Lung microvascular endothelial cell (primary cell): ENCODE measurements around the gene TGM1. TPM values are rescaled to one million over a fixed set of nuclear protein-coding genes. Genes with fewer than 3 reads are reported as not detected.
"Not testable (repeated sequence)": the region's sequence is repeated elsewhere in the genome, so short reads cannot be mapped to it uniquely, and the experiment has no call there.

Source experiments
- DNase-seq, 2 donors: peaks; one replicate each; pipeline versions ENCODE4 v3.0.0 to v3.0.0-alpha.2; 2010; ENCODE audit warnings: low read depth in 2 of 2
- total RNA-seq: library from RNA; depleted of rRNA; stranded (reverse); fragments of >200 nt; gene quantifications from 2 replicates; pipeline ENCODE4 v1.2.1, GENCODE V29; 2014

The TGM1 gene
- total RNA-seq, 1 donor from 2014 or later = 0.20 TPM

DNA sequence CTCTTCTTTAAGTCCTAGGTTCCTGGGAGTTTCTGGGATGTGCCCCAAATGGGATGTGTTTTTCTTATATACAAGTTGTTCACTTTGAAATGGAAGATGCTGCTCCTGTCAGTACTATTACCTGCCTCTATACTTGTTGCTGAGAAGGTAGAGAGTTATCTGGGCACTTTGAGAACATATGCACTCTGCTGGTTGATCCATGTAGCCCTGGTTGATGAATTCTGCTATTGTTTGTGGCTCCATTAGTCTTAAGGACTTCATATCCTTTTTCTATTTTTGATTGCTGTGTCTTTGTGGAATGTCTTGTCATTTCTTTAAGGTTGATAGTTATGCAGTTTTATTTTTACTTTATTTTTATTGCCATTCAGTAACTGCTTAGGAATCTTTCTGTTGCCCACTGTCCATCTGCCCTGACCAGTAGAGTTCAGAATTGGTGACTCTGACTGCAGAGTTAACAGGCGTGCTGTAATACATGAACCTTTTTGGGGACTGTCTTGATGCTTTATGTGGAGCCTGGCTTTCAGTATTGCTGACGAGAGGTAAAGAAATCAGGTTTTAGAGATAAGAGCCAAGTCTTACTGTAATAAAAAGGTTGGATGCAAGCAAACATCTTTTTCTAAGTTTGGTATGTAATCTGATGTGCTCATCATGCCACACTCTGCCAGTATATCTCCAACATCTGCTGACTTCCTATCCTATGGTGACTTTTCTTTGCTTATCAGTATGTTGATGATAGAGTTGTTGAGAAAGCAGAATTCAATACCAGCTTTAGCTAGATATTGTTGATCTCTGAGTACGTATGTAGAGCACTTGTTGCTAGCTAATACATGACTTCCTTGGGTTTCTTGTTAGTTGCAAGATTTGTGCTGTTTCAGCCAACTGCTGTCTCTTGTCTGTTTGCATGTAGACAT is 28.6 kb downstream of the TGM1 start:
- no peak for DNase-seq

DNA sequence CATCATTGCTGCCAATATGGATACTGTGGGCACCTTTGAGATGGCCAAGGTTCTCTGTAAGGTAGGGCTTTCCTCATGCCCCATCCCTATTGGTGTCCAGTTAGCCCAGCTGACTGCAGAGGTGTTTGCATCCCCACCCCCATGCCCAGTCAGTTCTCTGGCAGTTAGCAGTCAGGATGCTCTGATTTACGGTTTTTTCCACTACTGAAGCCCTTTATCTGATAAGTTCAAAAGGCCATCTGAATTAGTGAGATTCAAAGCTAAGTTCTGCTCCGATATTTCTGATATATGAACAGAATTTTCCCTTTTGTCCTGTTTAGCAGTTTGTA is 29.5 kb downstream of the TGM1 start:
- DNase-seq = peak in 1 of 2 donors; percentile 76

DNA sequence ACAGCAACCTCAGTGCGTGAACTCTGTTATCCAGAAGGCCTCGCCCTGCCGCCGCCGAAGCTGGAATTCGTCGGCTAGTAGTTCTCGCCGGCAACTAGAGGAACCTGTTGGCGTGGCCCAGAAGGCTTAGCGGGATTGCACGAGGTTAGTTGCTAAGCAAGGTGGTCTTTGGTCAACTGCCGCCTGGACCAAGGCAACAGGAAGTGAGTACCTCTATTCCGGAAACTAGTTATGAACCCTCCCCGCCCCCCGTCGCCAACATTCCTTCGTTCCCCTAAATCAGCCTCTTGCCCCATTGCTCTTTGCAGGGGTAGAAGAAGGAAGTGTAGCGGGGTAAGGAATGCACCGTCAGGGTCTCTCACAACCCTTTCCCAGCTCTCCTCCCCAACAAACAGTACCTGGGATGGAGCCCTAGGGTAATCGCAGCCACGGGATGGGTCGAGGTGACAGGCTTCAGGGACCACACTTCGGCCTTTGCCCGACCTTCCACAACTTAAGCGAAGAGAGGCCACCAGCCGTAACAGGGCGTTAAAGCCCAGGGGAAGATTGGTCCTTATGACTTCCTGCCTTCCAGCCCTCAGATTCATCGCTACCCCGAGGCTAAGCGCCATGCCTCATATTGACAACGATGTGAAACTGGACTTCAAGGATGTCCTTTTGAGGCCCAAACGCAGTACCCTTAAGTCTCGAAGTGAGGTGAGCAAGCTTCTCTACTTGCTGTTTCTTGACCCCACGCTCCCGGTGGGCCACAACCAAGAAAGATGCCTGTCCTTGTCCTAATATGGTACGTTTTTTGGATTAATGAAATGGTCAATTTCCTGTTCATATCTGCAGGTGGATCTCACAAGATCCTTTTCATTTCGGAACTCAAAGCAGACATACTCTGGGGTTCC is 30.1 kb downstream of the TGM1 start, which contains the start of gene GMPR2:
GMPR2 (plus strand) TSS at position 285 of the 893 bp plus-strand sequence; CDS start at position 610, 325 bp downstream.
- peak; percentile 28 to 35 for DNase-seq

DNA sequence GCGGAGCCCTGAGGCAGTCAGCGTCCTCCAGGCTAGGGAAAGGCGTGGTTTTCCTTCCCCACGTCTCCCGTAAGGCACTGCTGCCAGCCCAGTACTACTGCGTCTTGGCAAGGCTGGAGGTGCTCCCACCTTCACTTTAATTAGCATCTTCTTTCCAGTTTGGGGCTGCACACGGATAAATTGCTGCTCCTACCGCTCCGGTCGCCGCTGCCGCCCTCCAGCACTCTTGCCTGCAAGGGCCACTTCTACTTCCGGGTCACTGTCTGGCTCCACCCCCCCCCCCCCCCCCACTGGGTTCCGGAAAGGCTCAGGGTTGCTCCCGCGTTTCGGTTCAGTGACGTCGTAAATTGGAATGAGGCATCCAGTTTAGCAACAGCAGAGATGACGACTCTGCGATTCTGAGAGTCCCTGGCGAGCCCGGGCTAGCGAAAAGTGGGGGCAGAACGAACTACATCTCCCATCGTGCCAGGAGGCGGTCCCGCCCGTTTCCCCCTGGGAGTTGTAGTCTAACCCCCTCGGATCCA is 30.8 kb downstream of the TGM1 start, which contains the start of gene NEDD8:
NEDD8 (minus strand) TSS at position 247 of the 524 bp plus-strand sequence; CDS start at position 147, 100 bp downstream.
- DNase-seq = peak; percentile 96 to 97

DNA sequence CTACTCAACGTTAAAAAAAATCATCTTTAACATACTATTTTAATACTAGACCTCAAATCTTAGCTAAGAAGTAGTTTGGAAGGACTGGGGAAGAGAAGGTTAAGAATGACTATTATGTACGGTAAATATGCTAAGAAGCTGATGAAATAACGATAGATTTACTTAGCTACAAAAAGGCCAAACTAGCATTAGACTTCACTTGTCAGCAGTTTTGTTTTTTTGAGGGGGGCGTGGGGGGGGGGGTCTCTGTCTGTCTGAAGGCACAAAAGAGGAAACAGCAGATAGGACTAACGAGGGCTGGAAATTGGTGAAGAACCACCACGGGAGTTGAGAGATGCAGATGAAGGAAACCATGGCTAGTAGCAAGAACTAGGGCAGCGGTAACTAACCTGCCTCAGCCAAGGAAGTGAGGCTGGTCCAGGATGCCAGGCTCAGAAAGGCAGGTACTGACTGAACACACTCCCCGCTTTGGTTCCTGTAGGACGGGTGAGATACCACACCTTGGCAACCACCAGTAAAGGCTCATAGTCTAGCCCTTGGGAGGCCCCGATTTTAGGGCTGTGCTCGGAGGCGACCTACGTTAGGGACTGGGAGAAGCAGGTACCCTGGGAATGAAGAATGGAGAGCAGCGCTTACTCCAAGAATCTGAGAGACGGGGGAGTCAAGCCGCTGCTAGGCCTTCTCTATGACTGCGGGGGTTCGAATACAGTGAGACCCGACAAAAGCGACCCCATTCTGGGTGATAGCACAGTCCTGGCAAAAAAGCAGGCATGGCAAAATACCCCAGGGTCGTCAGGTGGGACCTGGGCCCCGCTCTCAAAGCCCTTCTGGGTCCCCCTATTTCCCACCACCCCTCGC is 31.5 kb downstream of the TGM1 start:
- DNase-seq = peak; percentile 23 to 36

DNA sequence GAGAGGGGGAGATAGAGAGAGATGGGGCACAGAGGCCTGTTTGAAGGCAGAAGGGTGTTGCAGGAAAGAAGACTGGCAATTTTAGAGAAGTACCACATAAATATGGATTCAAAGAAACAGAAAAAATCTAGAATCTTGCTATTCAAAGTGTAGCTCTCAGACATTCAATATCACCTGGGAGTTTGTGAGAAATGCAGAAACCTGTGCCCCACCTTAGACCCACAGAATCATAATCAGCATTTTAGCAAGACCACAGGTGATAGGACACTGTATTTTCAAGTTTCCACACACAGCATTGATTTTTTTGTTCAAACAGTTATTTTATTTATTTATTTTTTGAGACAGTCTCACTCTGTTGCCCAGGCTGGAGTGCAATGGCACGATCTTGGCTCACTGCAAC is 34.1 kb downstream of the TGM1 start:
- DNase-seq = no peak

DNA sequence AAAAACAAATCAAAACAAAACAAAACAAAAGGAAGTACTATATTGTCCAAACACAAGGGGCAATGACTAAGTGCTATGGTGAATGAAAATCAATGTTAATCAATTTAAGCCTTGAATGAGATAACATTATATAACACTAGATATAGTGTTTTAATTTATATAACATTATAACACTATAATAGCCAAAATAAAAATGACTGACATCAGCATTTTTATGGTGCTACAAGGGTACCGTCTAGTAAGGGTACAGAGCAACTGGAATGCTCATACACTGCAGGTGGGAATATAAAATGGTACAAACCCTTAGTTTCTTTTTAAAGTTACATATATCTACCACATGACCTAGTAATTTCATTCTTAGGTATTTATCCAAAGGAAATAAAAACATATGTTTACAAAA is 36.5 kb downstream of the TGM1 start:
- DNase-seq = no peak

DNA sequence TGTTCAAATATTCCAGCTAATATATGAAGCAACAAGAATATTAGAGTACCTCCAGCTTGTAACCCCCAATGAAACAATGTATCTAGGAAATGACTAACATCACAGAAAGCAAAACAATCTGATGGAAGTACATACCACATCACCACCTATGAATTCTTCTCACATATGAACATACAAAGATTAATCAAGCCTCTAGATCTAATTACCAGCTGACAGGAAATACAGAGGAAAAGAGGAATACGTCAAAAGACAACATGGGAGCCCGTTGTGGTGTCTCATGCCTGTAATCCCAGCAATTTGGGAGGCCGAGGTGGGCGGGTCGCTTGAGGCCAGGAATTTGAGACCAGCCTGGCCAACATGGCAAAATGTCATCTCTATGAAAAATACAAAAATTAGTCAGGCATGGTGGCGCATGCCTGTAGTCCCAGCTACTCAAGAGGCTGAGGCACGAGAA is 38.3 kb downstream of the TGM1 start:
- peak; percentile 96 to 98 for DNase-seq

DNA sequence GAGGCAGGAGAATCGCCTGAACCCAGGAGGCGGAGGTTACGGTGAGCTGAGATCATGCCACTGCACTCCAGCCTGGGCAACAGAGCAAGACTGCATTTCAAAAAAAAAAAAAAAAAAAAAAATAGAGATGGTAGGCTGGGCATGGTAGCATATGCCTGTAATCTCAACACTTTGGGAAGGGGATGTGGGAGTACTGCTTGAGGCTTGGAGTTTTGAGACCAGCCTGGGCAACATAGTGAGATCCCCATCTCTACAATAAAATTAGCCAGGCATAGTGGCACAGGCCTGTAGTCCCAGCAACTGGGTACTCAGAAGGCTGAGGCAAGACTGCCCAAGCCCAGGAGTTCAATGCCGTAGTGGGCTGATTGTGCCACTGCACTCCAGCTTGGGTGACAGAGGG is 40.0 kb downstream of the TGM1 start:
- DNase-seq = not testable (repeated sequence)

DNA sequence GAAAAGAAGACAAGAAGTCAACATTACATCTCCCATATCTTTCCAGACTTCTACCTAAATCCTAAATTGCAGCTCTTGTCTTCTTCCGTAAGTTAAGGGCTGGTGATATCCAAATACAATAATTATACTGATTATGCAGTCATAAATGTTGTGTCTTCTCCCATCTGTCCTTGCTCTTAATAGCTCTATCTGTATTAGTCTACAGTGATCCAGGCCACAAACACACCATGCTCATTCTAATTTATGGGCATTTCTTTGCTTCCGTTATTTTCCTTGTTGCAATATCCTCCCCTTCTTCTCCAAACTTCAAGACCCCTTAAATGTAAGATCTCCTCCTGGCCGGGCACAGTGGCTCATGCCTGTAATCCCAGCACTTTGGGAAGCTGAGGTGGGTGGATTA is 43.5 kb downstream of the TGM1 start:
- DNase-seq = no peak

DNA sequence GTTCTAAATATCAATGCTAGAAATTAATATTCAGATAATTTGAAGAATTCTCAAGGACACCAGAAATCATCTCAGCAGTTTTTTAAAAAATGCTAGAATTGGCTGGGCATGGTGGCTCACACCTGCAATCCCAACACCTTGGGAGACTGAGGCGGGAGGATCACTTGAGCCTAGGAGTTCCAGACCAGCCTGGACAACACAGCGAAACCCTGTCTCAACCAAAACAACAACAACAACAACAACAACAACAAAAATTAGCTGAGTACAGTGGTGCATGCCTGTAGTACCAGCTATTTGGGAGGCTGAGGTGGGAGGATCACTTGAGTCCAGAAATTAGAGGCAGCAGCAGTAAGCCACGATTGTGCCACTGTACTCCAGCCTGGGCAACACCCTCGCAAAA is 43.9 kb downstream of the TGM1 start:
- DNase-seq = no peak

DNA sequence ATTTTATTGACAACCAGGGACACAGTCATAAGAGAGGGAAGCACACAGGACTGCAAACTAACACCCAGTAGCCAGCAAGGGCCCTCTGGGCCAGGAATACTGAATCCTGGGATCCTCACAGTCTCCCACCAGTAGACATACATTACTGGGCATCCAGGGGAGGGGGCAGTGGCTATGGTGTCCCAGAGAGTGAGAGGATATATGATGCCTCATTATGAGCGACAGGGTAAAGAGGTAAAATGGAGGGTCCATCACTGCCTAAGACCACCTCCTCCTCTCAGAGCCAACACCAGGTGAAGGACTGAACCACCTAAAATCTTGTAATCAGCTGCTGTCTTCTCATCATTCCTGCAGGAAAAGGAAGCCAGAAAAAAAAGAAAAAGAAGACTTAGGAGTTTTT is 46.1 kb downstream of the TGM1 start:
- DNase-seq = not testable (repeated sequence)

DNA sequence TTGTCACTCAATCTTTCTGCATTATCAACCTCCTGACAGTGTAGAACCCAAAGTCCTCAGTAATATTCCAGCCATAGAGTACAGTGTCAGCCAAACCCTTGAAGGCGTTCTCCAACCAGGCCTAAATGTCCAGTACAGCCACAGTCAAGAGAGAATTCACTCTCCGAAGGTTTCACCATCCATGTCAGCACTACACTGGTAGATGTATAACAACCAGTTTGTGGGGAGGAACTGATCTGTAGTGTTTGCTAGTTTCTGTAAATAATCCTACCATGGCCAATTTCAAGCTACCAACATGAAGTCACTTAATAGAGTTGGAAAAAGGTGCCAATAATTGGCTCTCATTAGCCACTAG is 46.7 kb downstream of the TGM1 start:
- no peak for DNase-seq

DNA sequence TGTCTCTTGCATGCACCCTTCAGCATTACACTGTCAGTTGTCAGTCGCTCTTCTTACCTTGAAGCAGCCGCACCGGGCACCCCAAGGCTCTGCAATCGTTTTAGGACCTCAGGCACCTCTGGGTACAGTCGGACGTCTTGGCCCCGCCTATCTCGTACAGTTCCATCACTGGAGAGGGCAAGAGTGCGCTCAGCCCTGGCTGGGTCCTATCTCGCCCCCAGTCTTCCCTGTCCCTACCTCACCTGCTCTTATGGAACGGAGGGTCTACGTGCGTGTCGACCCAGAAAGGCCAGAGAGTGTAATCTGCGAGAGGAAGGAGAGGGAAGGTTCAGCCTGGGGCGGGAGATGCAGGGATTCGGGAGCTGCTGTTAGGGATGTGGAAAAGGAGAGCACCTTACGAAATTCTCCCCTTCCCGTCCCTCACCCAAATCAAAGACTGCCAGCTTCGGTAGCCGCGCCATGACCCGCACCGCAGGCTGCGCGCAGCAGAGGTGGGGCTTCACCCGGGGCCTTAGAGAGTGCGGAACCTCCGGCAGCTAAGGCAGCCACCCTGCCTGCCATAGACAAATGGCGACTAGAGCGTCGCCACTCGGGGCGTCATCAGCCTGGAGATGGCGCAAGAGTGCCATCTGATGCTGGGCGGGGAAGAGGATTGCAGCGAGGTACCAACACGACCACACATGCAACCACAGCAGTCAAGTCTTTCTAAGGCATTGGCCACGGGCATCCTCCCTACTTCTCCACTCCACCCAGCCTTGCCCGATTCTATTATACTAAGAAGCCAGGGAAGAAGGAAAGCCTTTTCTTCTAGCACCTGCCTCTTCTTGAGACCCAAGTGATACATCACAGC is 47.3 kb downstream of the TGM1 start, which contains the start of gene MDP1:
MDP1 (minus strand) TSS at position 572 of the 850 bp plus-strand sequence; CDS start at position 461, 111 bp downstream.
- DNase-seq = peak; percentile 93

DNA sequence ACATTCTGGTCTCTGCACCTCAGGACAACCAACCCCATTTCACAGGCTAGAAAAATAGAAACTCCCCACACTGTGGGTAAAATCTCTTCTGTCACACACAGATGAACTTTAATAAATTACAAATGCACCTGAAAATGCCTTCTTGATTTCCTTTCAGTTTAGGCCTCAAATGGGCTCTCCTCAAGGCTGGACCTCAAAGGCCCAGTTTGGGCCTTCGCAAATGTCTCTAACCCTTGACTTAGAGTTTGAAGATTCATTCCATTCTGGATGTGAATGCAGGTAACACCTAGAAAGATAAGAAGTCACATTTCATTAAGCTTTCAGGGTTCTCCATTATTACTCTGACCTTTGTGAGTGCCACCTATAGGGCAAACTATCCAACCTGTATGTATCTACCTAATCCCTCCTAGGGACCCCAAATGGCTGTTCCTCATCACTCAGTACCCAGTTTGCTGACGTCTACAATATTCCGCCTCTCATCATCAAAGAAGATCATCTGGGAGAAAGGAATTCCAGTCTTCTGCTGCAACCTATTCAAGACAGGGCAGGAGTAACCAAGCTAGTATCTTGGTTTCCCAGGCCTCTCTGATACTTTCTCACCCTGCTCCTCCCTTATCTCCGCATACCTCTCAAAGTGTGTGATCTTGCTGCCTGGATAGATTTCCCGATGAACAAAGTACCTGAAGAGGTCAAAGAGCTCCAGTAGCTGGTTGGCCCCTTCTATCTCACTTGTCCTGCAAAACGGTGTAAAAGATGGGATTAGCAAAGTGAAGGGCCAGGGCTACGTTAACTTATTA is 48.9 kb downstream of the TGM1 start:
- no peak for DNase-seq

DNA sequence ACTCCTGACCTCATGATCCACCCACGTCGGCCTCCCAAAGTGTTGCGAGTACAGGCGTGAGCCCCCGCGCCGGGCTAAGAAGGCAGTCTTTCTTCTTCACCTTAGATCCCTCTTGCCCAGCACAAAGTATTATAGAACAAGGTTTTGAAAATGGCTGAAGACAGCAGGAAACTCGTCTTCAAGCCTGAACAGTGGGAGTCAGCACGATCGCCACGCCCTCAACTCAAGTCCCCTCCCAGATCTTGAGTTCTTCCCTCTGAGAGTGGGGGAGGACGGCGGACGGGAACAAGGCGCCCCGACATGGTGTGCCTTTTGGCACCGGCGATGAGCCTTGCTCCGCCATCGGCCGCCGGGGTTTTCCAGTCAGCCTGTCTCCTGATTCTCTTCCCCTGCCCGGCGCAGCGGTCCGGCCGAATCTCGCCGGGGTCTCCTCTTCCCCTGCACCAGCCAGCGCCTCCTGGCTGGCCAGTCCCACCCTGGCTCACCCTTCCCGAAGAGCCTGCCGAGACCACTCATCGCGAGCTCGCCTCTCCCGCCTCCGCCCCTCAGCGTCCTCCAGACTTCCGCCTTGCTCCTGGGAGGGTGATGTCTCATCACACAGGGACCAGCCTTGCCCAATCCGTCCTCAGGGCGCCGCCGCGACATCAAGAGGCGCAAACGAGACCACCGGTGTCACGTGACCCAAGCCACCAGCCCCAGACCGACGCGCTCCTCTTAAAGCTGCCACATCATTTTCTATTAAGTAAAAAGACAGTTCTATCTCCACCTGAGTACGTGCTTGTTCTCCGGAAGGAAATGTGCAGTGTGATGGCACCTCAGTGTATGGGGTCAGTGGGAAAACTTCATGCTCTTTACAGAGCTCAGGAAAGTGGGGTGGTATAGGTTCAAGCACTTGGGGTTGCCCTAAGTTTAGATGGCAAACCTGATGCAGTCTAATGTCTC is 49.8 kb downstream of the TGM1 start, which contains the start of gene CHMP4A:
CHMP4A (minus strand) TSS at position 565 of the 942 bp plus-strand sequence; CDS start at position 516, 49 bp downstream.
- DNase-seq = peak; percentile 98 to 99

DNA sequence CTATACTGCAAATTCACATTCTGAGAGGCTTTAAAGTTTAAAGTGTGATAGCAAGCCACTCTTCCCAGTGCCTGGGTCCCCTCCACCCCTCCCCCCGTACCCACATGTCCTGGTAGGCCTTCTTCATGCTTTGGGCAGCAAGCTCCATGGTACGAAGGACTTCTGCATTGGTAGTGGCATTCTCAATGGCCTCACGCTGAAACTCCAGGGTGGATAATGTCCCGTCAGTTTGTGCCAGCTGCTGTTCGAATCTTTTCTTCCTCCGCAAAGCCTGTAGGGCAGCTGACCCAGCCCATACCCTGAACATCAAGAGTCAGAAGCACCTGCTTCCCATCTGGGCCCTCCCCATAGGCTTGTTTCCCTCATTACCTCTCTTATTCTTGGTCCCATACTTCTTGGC is 51.7 kb downstream of the TGM1 start:
- no peak for DNase-seq

DNA sequence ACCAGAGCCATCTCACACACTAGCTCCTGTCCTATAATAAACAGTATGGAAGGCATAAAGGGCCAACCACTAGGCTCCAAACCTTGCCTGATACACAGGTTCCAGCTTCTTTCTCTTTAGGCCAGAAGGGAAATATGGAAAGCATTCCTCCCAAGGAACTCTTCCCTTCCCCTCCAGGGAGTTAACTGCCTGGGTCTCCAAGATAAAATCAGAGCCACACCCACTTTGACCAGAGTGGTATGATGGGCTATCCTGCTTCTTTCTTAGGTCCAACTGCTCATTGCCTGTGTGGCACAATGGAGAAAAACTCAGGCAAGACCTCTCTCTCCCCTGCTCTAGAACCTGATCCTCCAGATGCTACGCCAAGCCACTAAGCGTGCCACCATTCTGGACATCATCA is 55.4 kb downstream of the TGM1 start:
- no peak for DNase-seq
